Heart right ventricle (tissue), 16 donors: ENCODE data around the gene NT5C1B. TPM values are rescaled to one million over a fixed set of nuclear protein-coding genes. Genes with fewer than 3 reads are reported as not detected.
"Not testable (repeated sequence)": the region's sequence is repeated elsewhere in the genome, so short reads cannot be mapped to it uniquely, and the experiment has no call there.

ENCODE experiments used
- ATAC-seq, 8 donors: fragments of 200-7000 bp; cut with Tn5 transposase; one replicate each; pipeline ENCODE4 v1.9.1; 2020; ENCODE audit warnings: mild to moderate bottlenecking in 8 of 8, moderate library complexity in 8 of 8, moderate number of reproducible peaks in 1 of 8
- DNase-seq, 2 donors: peaks; one replicate each; pipeline ENCODE4 v3.0.0-alpha.2; 2020
- H3K27ac ChIP-seq, 10 donors: fragments of 200-600 bp; sonication (generic) in 2 of 10; one replicate each; pipeline versions ENCODE4 v1.5.0 to v1.8.0; 2020 to 2022; ENCODE audit warnings: mild to moderate bottlenecking in 3 of 10
- H3K27me3 ChIP-seq, 7 donors: fragments of 200-600 bp; one replicate each; pipeline ENCODE4 v1.8.0; 2021 to 2022; ENCODE audit warnings: mild to moderate bottlenecking in 2 of 7
- H3K36me3 ChIP-seq, 9 donors: fragments of 200-600 bp; sonication (generic) in 1 of 9; one replicate each; pipeline versions ENCODE4 v1.5.0 to v1.8.0; 2020 to 2022; ENCODE audit warnings: mild to moderate bottlenecking in 2 of 9
- H3K4me1 ChIP-seq, 9 donors: fragments of 200-600 bp; sonication (generic) in 1 of 9; one replicate each; pipeline versions ENCODE4 v1.5.0 to v1.8.0; 2020 to 2022; ENCODE audit warnings: mild to moderate bottlenecking in 4 of 9
- H3K4me3 ChIP-seq, 10 donors: fragments of 200-600 bp; sonication (generic) in 2 of 10; one replicate each; pipeline versions ENCODE4 v1.5.0 to v1.8.0; 2020 to 2022; ENCODE audit warnings: mild to moderate bottlenecking in 7 of 10, moderate library complexity in 2 of 10
- H3K9me3 ChIP-seq, 11 donors: fragments of 200-600 bp in 10 of 11; sonication (generic) in 2 of 11; one replicate each; pipeline versions ENCODE4 v1.5.0 to v1.8.0; 2013 to 2022; ENCODE audit warnings: mild to moderate bottlenecking in 2 of 11, control low read depth in 1 of 11, moderate library complexity in 1 of 11
- WGBS, 2 donors: extraction: QIAGEN DNeasy Blood & Tissue Kit; methylation state at CpG; one replicate each; pipeline ENCODE4 v1.1.7; 2013; ENCODE audit warnings: inconsistent platforms in 1 of 2; 5-methylcytosine and 5-hydroxymethylcytosine counted together
- intact Hi-C, 10 donors: fragments of 100-400 bp; cut with DNase I; formaldehyde crosslinking; loops; one replicate each; pipeline versions ENCODE4 v1.11.1 to v1.14.2; 2022
- long read RNA-seq, 3 donors: library from polyadenylated mRNA; unstranded; transcript quantifications; one replicate each; pipeline ENCODE4 v2.0.0, GENCODE V29; 2020 to 2021
- polyA plus RNA-seq, 2 donors: library from polyadenylated mRNA; stranded (reverse); fragments of 200-250 nt; gene quantifications; one replicate each; pipeline ENCODE4 v1.2.3, GENCODE V29; 2013
- total RNA-seq, 10 donors: library from RNA; stranded (reverse); fragmentation: NEBNext Ultra II Directional in 3 of 10; extraction: Animal tissue kit (Norgen Biotek cat#: 25700) in 3 of 10; gene quantifications; one replicate each; pipeline versions ENCODE4 v1.2.1 to v1.2.4, GENCODE V29; 2021 to 2023
- TF ChIP-seq, protein P1 (sequence below), 9 donors: fragments of 200-600 bp; sonication (generic) in 2 of 9; IDR thresholded peaks; one replicate each; pipeline versions ENCODE4 v1.5.0 to v1.8.0; 2021 to 2022; ENCODE audit warnings: antibody characterized with exemption in 9 of 9, mild to moderate bottlenecking in 5 of 9, moderate library complexity in 1 of 9
- donor health status: Arrhythmogenic right ventricular cardiomyopathy.
- donor health status: ischemic (EF 13 %, LVEDD 7.1; RV severe dilation, severe dysfunction).
- donor health status: healthy with polysubstance abuse.
- donor health status: DM: no; HTN: yes; CAD: no.
- donor health status: DM: no; HTN: no; CAD: no.
- donor health status: ischemic (EF 25% LVEDD 6.9; RV normal size, moderate dysfunction).
- donor health status: ischemic (EF 25% LVEDD 5.7; RV mildly dilated, moderate dysfunction).
- donor health status: healthy.
- donor health status: DM: yes; HTN: yes; CAD: no.
- donor health status: Ischemic cardiomyopathy.
- donor health status: ischemic (EF 35%, LVEDD 5.7; RV mildly dilated, moderate dysfunction).
- donor health status: nonischemic (EF 11% LVEDD 7.7; RV severe dilation, severe dysfunction).
- donor health status: DM: yes; HTN: yes; CAD: no.
- donor health status: PGD.
- donor health status: ischemic (EF 29% LVEDD 5.4; RV normal size, mild dysfunction).
- donor health status: nonischemic (EF 23%, LVEDD 6.1; RV moderate dilation, normal function).

Gene NT5C1B
- total RNA-seq (not detected), polyA plus RNA-seq (not detected)
- long read RNA-seq, donor 1: 0 reads
- long read RNA-seq, donor 2: 0 reads
- long read RNA-seq, donor 3: 0 reads

DNA sequence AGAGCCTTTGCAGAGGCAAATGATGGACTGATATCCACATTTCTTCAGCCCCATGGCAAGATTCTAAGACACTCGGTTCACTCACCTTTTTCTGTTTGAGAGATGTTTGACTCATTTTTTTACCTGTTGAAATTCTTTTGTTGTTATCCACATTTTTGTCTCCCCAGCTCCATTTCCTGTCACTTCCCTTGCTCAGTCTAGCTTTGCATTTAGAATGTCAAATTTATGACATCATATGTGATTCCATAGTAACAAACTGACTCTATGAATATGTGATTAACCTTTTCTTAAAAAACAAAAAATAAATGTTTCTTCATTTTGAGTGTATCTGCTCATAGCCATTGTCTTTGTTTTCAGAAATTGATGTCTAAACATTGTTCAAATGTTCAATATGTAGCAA, at the start of gene NT5C1B:
TSS of gene NT5C1B (minus strand) at position 216 of the 400 bp plus-strand sequence. CDS start at position 115, 101 bp downstream.
- intact Hi-C loops: no loop called here
- no peak within 1 kb of the TSS for H3K4me3 ChIP-seq

DNA sequence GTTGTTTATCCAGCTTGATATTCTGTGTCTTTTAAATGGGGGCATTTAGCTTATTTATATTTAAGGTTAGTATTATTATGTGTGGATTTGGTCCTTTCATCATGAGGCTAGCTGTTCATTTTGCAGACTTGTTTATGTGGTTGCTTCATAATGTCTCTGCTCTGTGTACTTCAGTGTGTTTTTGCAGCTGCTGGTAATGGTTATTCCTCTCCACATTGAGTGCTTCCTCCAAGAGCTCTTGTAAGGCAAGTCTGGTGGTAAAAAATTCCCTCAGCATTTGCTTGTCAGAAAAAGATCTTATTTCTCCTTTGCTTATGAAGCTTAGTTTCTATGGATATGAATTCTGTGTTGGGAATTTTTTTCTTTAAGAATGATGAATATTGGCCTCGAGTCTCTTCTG, 47.8 kb upstream of the NT5C1B start:
- Histone ChIP-seq H3K4me3 (no peak overlapping the region), H3K27me3 (no peaks in the 10 kb centered on the region), H3K36me3 (no peaks in the 10 kb centered on the region), H3K9me3 (peaks cover 0 to 51% (median 21%) of the 10 kb centered on the region in 11 donors), H3K27ac (no peak overlapping the region), H3K4me1 (peaks cover 0 to 7% (median 0%) of the 10 kb centered on the region in 9 donors)
- TF ChIP-seq, protein P1, sequence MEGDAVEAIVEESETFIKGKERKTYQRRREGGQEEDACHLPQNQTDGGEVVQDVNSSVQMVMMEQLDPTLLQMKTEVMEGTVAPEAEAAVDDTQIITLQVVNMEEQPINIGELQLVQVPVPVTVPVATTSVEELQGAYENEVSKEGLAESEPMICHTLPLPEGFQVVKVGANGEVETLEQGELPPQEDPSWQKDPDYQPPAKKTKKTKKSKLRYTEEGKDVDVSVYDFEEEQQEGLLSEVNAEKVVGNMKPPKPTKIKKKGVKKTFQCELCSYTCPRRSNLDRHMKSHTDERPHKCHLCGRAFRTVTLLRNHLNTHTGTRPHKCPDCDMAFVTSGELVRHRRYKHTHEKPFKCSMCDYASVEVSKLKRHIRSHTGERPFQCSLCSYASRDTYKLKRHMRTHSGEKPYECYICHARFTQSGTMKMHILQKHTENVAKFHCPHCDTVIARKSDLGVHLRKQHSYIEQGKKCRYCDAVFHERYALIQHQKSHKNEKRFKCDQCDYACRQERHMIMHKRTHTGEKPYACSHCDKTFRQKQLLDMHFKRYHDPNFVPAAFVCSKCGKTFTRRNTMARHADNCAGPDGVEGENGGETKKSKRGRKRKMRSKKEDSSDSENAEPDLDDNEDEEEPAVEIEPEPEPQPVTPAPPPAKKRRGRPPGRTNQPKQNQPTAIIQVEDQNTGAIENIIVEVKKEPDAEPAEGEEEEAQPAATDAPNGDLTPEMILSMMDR (IDR thresholded peaks at IDR 0.05): no peak
- DNase-seq (no peak), ATAC-seq (no peak)
- 66 to 76% methylated on average over 1 of the region's 1 CpG for WGBS, 2 donors
- intact Hi-C loops: no loop called here

More for the DNA sequence above, at the start of gene NT5C1B:
- Histone ChIP-seq H3K9me3 (peaks cover 0 to 10% (median 0%) of the 10 kb centered on the region in 11 donors), H3K27me3 (no peaks in the 10 kb centered on the region), H3K27ac (no peak within 1 kb of the TSS), H3K36me3 (no peaks in the 10 kb centered on the region), H3K4me1 (peaks cover 0 to 7% (median 0%) of the 10 kb centered on the region in 9 donors)
- no peak for DNase-seq
- WGBS, 2 donors: 85 to 88% methylated on average over 1 of the region's 1 CpG
- TF ChIP-seq, protein P1 (IDR thresholded peaks at IDR 0.05): no peak
- ATAC-seq: no peak

DNA sequence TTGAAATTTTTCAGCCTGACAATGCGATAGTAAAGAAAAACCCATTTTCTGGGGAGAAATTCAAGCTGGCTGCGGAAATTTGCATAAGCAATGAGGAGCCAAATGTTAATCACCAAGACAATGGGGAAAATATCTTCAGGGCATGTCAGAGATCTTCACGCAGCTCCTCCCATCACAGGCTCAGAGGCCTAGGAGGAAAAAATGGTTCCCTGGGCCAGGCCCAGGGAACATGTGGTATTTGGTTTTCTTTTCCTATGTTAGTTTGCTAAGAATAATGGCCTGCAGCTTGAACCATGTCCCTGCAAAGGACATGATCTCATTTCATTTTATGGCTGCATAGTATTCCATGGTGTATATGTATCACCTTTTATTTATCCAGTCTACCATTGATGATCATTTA, 43.3 kb upstream of the NT5C1B start:
- intact Hi-C loops, H3K4me1 ChIP-seq, H3K27ac ChIP-seq, H3K36me3 ChIP-seq, H3K27me3 ChIP-seq, DNase-seq, ATAC-seq, H3K4me3 ChIP-seq: not testable (repeated sequence)
- WGBS, 2 donors: 93 to 95% methylated on average over 3 of the region's 3 CpGs
- H3K9me3 ChIP-seq: peaks cover 0 to 53% (median 21%) of the 10 kb centered on the region in 11 donors

DNA sequence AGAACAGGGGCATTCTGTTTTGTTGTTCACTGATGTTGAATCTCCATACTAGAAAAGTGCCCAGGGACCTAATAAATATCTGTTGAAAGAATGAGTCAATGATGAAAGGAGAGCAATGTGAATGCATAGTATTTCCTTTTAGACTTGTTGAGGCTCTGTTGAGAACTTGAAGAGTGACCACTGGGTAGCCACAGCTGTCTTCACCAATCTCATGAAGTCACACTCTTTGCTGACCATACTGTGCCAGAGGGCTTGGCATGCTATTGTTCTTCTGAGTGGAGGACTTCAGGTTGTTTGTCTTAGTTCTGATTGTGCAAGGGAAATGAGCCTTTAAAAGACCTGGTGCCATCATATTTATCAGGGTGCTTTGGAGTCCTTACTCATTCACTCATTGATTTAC, 41.6 kb upstream of the NT5C1B start:
- H3K27ac ChIP-seq: no peak overlapping the region
- ATAC-seq: no peak
- intact Hi-C loops: no loop called here

DNA sequence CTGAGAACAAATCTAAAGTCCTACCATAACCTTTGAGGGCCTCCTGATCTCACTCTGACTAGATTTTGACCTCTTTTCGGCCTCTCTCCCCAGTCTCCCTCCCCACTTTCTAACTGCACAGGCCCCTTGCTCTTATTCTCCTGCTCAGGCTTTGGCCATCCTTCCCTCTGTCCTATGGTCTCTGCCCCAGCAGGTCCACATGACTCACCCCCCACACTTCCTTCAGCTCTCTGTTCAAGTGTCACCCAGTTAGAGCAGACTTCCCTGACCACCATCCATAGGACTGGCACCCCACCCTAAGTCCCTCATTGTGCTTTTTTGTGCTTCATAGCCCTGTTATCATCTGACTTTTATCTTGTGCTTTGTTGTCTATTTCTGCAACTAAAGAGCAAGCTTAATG, 41.2 kb upstream of the NT5C1B start:
- Histone ChIP-seq H3K36me3 (no peaks in the 10 kb centered on the region), H3K9me3 (peaks cover 0 to 34% (median 10%) of the 10 kb centered on the region in 11 donors), H3K4me3 (no peak overlapping the region), H3K27me3 (no peaks in the 10 kb centered on the region), H3K27ac (no peak overlapping the region), H3K4me1 (peaks cover 0 to 17% (median 2%) of the 10 kb centered on the region in 9 donors)
- ATAC-seq (peak in 1 of 8 donors; percentile 31), DNase-seq (no peak)
- intact Hi-C loops: no loop called here
- TF ChIP-seq, protein P1 (IDR thresholded peaks at IDR 0.05): no peak
- 75 to 97% methylated on average over 1 of the region's 1 CpG for WGBS, 2 donors

More for the DNA sequence above, 41.6 kb upstream of the NT5C1B start:
- Histone ChIP-seq H3K4me3 (no peak overlapping the region), H3K27me3 (no peaks in the 10 kb centered on the region), H3K9me3 (peaks cover 0 to 35% (median 10%) of the 10 kb centered on the region in 11 donors), H3K4me1 (peaks cover 0 to 13% (median 2%) of the 10 kb centered on the region in 9 donors), H3K36me3 (no peaks in the 10 kb centered on the region)
- TF ChIP-seq, protein P1 (IDR thresholded peaks at IDR 0.05): no peak
- no peak for DNase-seq
